ENCODE results near the gene MORN3.

DNA sequence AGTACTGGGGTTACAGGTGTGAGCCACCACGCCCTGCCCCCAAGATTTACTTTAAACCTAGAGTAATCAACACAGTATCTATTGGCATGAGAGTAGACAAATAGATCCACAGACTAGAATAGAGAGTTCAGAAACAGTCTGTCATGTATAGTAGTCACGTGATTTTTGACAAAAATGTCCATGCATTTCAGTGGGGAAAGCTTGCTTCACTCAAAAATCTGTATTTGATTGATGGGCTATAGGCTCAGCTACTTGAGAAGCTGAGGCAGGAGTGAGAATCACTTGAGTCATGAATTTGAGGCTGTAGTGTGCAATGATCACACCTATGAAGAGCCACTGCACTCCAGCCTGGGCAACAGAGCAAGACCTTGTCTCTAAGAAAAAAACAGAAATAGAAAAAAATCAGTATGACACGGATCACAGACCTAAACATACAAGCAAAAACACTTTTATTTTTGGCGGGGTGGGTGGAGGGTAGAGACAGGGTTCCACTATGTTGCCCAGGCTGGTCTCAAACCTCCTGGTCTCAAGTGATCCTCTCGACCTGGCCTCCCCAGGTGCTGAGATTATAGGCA is 50.7 kb downstream of the MORN3 start:
- no peak for TF ChIP-seq CTCF (IDR thresholded peaks at IDR 0.05)
- no peak for TF ChIP-seq POLR2A (IDR thresholded peaks at IDR 0.05)

Data from heart left ventricle (tissue), 13 donors.